IMR-90 (cell line): Measurements from ENCODE around the gene FGF6. TPM values are rescaled to one million over a fixed set of nuclear protein-coding genes. Genes with fewer than 3 reads are reported as not detected.

ENCODE experiments used
- ATAC-seq: fragments of 200-7000 bp; cut with Tn5 transposase; 2 replicates; pipeline ENCODE4 v1.9.1; 2020; ENCODE audit warnings: low read depth, mild to moderate bottlenecking, moderate library complexity
- BruUV-seq: library from RNA; stranded (reverse); fragments of 400-500 nt; replicated peaks from 2 replicates; lab custom pipeline; 2021; lab: Mats Ljungman, UMichigan
- CTCF ChIA-PET: fragments of 300-600 bp; formaldehyde crosslinking; extraction: SDS; loops from one replicate; lab custom pipeline; 2021; ENCODE audit warnings: antibody characterized with exemption; lab: Yijun Ruan, JAX
- POLR2A ChIA-PET: fragments of 300-600 bp; sonication (Branson Sonifier 250); formaldehyde crosslinking; loops from one replicate; lab custom pipeline; 2022; ENCODE audit warnings: antibody characterized with exemption; ENCODE audit not compliant: unreplicated experiment; lab: Charles Lee
- DNase-seq: peaks from one replicate; pipeline ENCODE4 v3.0.0; 2013
- H2AFZ ChIP-seq: replicated peaks from 2 replicates; pipeline ENCODE3; 2013; ENCODE audit warnings: low read length, mild to moderate bottlenecking; ENCODE audit not compliant: poor library complexity
- H2AK5ac ChIP-seq: 2 replicates; pipeline ENCODE4 v1.6.1; 2013; ENCODE audit warnings: low read depth, low read length, inconsistent platforms
- H2AK9ac ChIP-seq: replicated peaks from 2 replicates; pipeline ENCODE3; 2013; ENCODE audit warnings: mild to moderate bottlenecking, low read depth, low read length, moderate library complexity; ENCODE audit not compliant: poor library complexity
- H2BK120ac ChIP-seq: 2 replicates; pipeline ENCODE4 v1.6.1; 2013; ENCODE audit warnings: low read depth, low read length, inconsistent platforms
- H2BK15ac ChIP-seq: 3 replicates; pipeline ENCODE4 v1.6.1; 2013; ENCODE audit warnings: low read depth, low read length, inconsistent platforms
- H2BK20ac ChIP-seq: 2 replicates; pipeline ENCODE4 v1.6.1; 2013; ENCODE audit warnings: low read depth, mild to moderate bottlenecking, inconsistent platforms, low read length, moderate library complexity
- H2BK5ac ChIP-seq: 2 replicates; pipeline ENCODE4 v1.6.1; 2013; ENCODE audit warnings: mild to moderate bottlenecking, low read depth, low read length, inconsistent platforms; ENCODE audit not compliant: poor library complexity, severe bottlenecking
- H3K14ac ChIP-seq: replicated peaks from 2 replicates; pipeline ENCODE4 v1.6.1; 2013; ENCODE audit warnings: low read depth, low read length, inconsistent platforms
- H3K18ac ChIP-seq: 2 replicates; pipeline ENCODE4 v1.6.1; 2013; ENCODE audit warnings: low read depth, low read length, control low read depth
- H3K23ac ChIP-seq: 2 replicates; pipeline ENCODE4 v1.6.1; 2013; ENCODE audit warnings: low read depth, low read length, inconsistent platforms
- H3K27ac ChIP-seq: 2 replicates; pipeline ENCODE4 v1.5.1; 2013; ENCODE audit warnings: mild to moderate bottlenecking, control low read depth, low read length; ENCODE audit not compliant: insufficient read depth
- H3K27me3 ChIP-seq: 2 replicates; pipeline ENCODE4 v1.6.1; 2013; ENCODE audit warnings: low read length; ENCODE audit not compliant: control insufficient read depth, insufficient read depth
- H3K36me3 ChIP-seq: 2 replicates; pipeline ENCODE4 v1.6.1; 2013; ENCODE audit warnings: low read length, mixed read lengths; ENCODE audit not compliant: control insufficient read depth, insufficient read depth
- H3K4ac ChIP-seq: 2 replicates; pipeline ENCODE4 v1.6.1; 2013; ENCODE audit warnings: low read depth, low read length, inconsistent platforms
- H3K4me1 ChIP-seq: 2 replicates; pipeline ENCODE4 v1.6.1; 2013; ENCODE audit warnings: low read length, mixed read lengths; ENCODE audit not compliant: control insufficient read depth, insufficient read depth
- H3K4me2 ChIP-seq: 2 replicates; pipeline ENCODE4 v1.6.1; 2013; ENCODE audit warnings: low read depth, mild to moderate bottlenecking, control low read depth, low read length, moderate library complexity
- H3K4me3 ChIP-seq: 2 replicates; pipeline ENCODE4 v1.5.1; 2013; ENCODE audit warnings: low read depth, mild to moderate bottlenecking, control low read depth, low read length, moderate library complexity; ENCODE audit not compliant: insufficient read depth
- H3K56ac ChIP-seq: 2 replicates; pipeline ENCODE4 v1.6.1; 2013; ENCODE audit warnings: low read length, inconsistent platforms; ENCODE audit not compliant: insufficient read depth; ENCODE audit errors: extremely low read depth
- H3K79me1 ChIP-seq, 2 experiments: 2 replicates each; pipeline ENCODE4 v1.6.1; 2013; ENCODE audit warnings: low read length in 2 of 2, inconsistent platforms in 1 of 2, low read depth in 1 of 2
- H3K9ac ChIP-seq: 2 replicates; pipeline ENCODE4 v1.6.1; 2013; ENCODE audit warnings: low read depth, low read length, control low read depth
- H3K9me1 ChIP-seq: 2 replicates; pipeline ENCODE4 v1.6.1; 2013; ENCODE audit warnings: low read length, inconsistent platforms; ENCODE audit not compliant: insufficient read depth
- H3K9me3 ChIP-seq: 2 replicates; pipeline ENCODE4 v1.6.1; 2013; ENCODE audit warnings: low read length; ENCODE audit not compliant: control insufficient read depth, insufficient read depth
- H4K20me1 ChIP-seq: 2 replicates; pipeline ENCODE4 v1.6.1; 2013; ENCODE audit warnings: low read length, inconsistent platforms; ENCODE audit not compliant: insufficient read depth
- H4K5ac ChIP-seq: 2 replicates; pipeline ENCODE4 v1.6.1; 2013; ENCODE audit warnings: mild to moderate bottlenecking, low read depth, low read length, control low read depth
- H4K8ac ChIP-seq, 2 experiments: 2 replicates each; pipeline ENCODE4 v1.6.1; 2013; ENCODE audit warnings: low read depth in 2 of 2, low read length in 2 of 2, control low read depth in 1 of 2, inconsistent platforms in 1 of 2
- H4K91ac ChIP-seq: 2 replicates; pipeline ENCODE4 v1.6.1; 2013; ENCODE audit warnings: low read depth, low read length, inconsistent platforms; ENCODE audit not compliant: insufficient read depth
- BHLHE40 ChIP-seq: fragments of 150-350 bp; IDR thresholded peaks from 2 replicates; pipeline ENCODE4 v1.6.1; 2016; ENCODE audit warnings: mild to moderate bottlenecking, low read depth, low read length
- CEBPB ChIP-seq: IDR thresholded peaks from 2 replicates; pipeline ENCODE4 v1.6.1; 2012; ENCODE audit warnings: low read depth, low read length, improper control_type of control experiment
- CHD1 ChIP-seq: IDR thresholded peaks from 2 replicates; pipeline ENCODE4 v1.6.1; 2012; ENCODE audit warnings: low read depth, low read length, improper control_type of control experiment
- FOS ChIP-seq: fragments of 150-350 bp; IDR thresholded peaks from 2 replicates; pipeline ENCODE4 v1.6.1; 2016; ENCODE audit warnings: low read depth, low read length
- MAFK ChIP-seq: IDR thresholded peaks from 2 replicates; pipeline ENCODE4 v1.6.1; 2012; ENCODE audit warnings: low read depth, low read length, improper control_type of control experiment
- MAZ ChIP-seq: IDR thresholded peaks from 2 replicates; pipeline ENCODE4 v1.6.1; 2012; ENCODE audit warnings: low read depth, mild to moderate bottlenecking, low read length, improper control_type of control experiment, moderate library complexity, borderline replicate concordance
- MXI1 ChIP-seq: IDR thresholded peaks from 2 replicates; pipeline ENCODE4 v1.6.1; 2012; ENCODE audit warnings: low read depth, mild to moderate bottlenecking, low read length, moderate library complexity, borderline replicate concordance
- NFE2L2 ChIP-seq: fragments of 150-350 bp; IDR thresholded peaks from 2 replicates; pipeline ENCODE4 v1.6.1; 2016; ENCODE audit warnings: low read depth, mild to moderate bottlenecking, low read length
- POLR2A ChIP-seq: IDR thresholded peaks from 2 replicates; pipeline ENCODE4 v1.6.1; 2012; ENCODE audit warnings: mild to moderate bottlenecking, low read depth, low read length
- RAD21 ChIP-seq: IDR thresholded peaks from 2 replicates; pipeline ENCODE4 v1.6.1; 2012; ENCODE audit warnings: low read length, improper control_type of control experiment
- RCOR1 ChIP-seq: IDR thresholded peaks from 2 replicates; pipeline ENCODE4 v1.6.1; 2012; ENCODE audit warnings: mild to moderate bottlenecking, low read length, improper control_type of control experiment; ENCODE audit not compliant: insufficient replicate concordance
- RFX5 ChIP-seq: IDR thresholded peaks from 2 replicates; pipeline ENCODE4 v1.8.0; 2012; ENCODE audit warnings: low read depth, mild to moderate bottlenecking, low read length, moderate library complexity
- SMC3 ChIP-seq: fragments of 150-350 bp; IDR thresholded peaks from 2 replicates; pipeline ENCODE4 v1.6.1; 2016; ENCODE audit warnings: low read depth, mild to moderate bottlenecking, antibody characterized with exemption, low read length, moderate library complexity
- WGBS, 2 experiments: methylation state at CpG; one replicate each; pipeline versions ENCODE4 v1.1.5 to v1.1.7; 2013; ENCODE audit warnings: missing lambda C conversion rate in 2 of 2; ENCODE audit not compliant: insufficient read length in 1 of 2; ENCODE audit errors: extremely low coverage in 2 of 2; 5-methylcytosine and 5-hydroxymethylcytosine counted together
- dilution Hi-C: fragments of 300-500 bp; cut with HindIII; formaldehyde crosslinking; loops from one replicate; pipeline ENCODE4 v1.14.3; 2018; ENCODE audit warnings: low sequenced_read_pairs; ENCODE audit not compliant: unreplicated experiment
- in situ Hi-C: fragments of 300-500 bp; cut with MboI; formaldehyde crosslinking; loops from 3 replicates; pipeline ENCODE4 v1.14.3; 2019; ENCODE audit warnings: low sequenced_read_pairs, inconsistent platforms, mixed read lengths
- intact Hi-C: fragments of 100-400 bp; cut with micrococcal nuclease; formaldehyde crosslinking; loops from 2 replicates; pipeline ENCODE4 v1.10.0; 2022
- polyA plus RNA-seq, 3 experiments: library from polyadenylated mRNA; depleted of rRNA; stranded (reverse); fragments of >200 nt; gene quantifications; 2 replicates each; pipeline ENCODE4 v1.2.3, GENCODE V29; 2012; ENCODE audit warnings: low replicate concordance in 1 of 3
- total RNA-seq: library from RNA; depleted of rRNA; stranded (reverse); fragments of >200 nt; gene quantifications from 2 replicates; pipeline ENCODE4 v1.2.3, GENCODE V29; 2012
- TF ChIP-seq, protein P1 (sequence below): fragments of 150-350 bp; IDR thresholded peaks from 2 replicates; pipeline ENCODE4 v1.6.1; 2017; ENCODE audit warnings: mild to moderate bottlenecking, antibody characterized with exemption, low read length, low read depth
- TF ChIP-seq, protein P2 (sequence below): fragments of 150-350 bp; IDR thresholded peaks from 2 replicates; pipeline ENCODE4 v1.6.1; 2016; ENCODE audit warnings: low read depth, mild to moderate bottlenecking, low read length, moderate library complexity, borderline replicate concordance
- TF ChIP-seq, protein P3 (sequence below): conservative IDR thresholded peaks from 2 replicates; pipeline ENCODE4 v1.5.1; 2012; ENCODE audit warnings: mild to moderate bottlenecking, low read depth, low read length, improper control_type of control experiment

The FGF6 gene
- total and polyA plus RNA-seq, 2 of the 4 experiments (the other 2 are of a cell fraction): not detected

DNA sequence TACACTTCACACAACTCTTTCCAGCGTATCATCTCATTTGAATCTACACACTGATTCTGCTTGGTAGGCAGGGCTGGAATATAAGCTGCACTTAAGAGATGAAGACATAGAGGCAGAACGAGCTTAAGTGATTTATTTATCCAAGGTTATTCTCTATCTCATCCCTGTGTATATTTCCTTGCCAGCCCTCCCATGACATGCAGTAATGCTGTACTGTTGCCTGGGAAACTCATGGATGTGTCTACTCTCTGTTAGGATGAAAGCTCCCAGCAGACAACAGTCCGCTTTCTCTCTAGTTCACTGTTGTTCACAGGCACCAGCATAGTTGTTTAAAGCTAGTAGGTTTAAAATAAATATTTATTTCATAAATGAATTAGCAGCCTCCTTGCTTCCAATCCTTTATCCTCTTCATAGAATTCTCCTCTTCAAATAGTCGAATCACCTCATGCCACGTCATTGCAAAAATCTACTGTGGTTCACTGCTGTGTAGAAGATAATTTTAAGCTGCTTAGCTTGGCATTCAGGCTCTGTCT, 25.4 kb downstream of the FGF6 start:
- Histone ChIP-seq H3K23ac (no peak overlapping the region), H3K56ac (no peak overlapping the region), H3K79me1 (no peaks in the 10 kb centered on the region), H3K27ac (no peak overlapping the region), H3K4ac (no peak overlapping the region), H3K9ac (no peak overlapping the region), H3K27me3 (peaks cover 18% of the 10 kb centered on the region), H3K9me3 (no peaks in the 10 kb centered on the region), H4K91ac (no peak overlapping the region), H2AFZ (no peak overlapping the region), H2BK5ac (no peak overlapping the region), H2BK20ac (no peak overlapping the region), H3K4me1 (no peaks in the 10 kb centered on the region), H3K36me3 (no peaks in the 10 kb centered on the region), H2BK15ac (no peak overlapping the region), H3K9me1 (no peaks in the 10 kb centered on the region), H4K8ac (no peak overlapping the region), H4K20me1 (no peaks in the 10 kb centered on the region), H2BK120ac (no peak overlapping the region), H3K14ac (no peak overlapping the region), H2AK9ac (no peak overlapping the region), H3K4me3 (no peak overlapping the region), H2AK5ac (no peak overlapping the region), H3K4me2 (no peak overlapping the region), H3K18ac (no peak overlapping the region), H4K5ac (no peak overlapping the region)
- in situ Hi-C loops (no loop called here), dilution Hi-C loops (no loop called here), intact Hi-C loops (loop anchor here (2.0 to 5.0 kb wide), 2 partner anchors 113 to 337 kb away; no protein-coding TSS in a partner anchor)
- TF ChIP-seq RAD21 (no peak), MXI1 (no peak), BHLHE40 (no peak), MAFK (no peak), MAZ (no peak), SMC3 (no peak), RCOR1 (no peak), NFE2L2 (no peak), FOS (no peak), CEBPB (no peak), CHD1 (no peak), RFX5 (no peak), POLR2A (no peak)
- TF ChIP-seq, protein P1, sequence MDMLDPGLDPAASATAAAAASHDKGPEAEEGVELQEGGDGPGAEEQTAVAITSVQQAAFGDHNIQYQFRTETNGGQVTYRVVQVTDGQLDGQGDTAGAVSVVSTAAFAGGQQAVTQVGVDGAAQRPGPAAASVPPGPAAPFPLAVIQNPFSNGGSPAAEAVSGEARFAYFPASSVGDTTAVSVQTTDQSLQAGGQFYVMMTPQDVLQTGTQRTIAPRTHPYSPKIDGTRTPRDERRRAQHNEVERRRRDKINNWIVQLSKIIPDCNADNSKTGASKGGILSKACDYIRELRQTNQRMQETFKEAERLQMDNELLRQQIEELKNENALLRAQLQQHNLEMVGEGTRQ: no peak
- TF ChIP-seq, protein P2, sequence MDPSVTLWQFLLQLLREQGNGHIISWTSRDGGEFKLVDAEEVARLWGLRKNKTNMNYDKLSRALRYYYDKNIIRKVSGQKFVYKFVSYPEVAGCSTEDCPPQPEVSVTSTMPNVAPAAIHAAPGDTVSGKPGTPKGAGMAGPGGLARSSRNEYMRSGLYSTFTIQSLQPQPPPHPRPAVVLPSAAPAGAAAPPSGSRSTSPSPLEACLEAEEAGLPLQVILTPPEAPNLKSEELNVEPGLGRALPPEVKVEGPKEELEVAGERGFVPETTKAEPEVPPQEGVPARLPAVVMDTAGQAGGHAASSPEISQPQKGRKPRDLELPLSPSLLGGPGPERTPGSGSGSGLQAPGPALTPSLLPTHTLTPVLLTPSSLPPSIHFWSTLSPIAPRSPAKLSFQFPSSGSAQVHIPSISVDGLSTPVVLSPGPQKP: no peak
- TF ChIP-seq, protein P3, sequence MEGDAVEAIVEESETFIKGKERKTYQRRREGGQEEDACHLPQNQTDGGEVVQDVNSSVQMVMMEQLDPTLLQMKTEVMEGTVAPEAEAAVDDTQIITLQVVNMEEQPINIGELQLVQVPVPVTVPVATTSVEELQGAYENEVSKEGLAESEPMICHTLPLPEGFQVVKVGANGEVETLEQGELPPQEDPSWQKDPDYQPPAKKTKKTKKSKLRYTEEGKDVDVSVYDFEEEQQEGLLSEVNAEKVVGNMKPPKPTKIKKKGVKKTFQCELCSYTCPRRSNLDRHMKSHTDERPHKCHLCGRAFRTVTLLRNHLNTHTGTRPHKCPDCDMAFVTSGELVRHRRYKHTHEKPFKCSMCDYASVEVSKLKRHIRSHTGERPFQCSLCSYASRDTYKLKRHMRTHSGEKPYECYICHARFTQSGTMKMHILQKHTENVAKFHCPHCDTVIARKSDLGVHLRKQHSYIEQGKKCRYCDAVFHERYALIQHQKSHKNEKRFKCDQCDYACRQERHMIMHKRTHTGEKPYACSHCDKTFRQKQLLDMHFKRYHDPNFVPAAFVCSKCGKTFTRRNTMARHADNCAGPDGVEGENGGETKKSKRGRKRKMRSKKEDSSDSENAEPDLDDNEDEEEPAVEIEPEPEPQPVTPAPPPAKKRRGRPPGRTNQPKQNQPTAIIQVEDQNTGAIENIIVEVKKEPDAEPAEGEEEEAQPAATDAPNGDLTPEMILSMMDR: no peak
- no CpG with 5 or more reads among the region's 5 CpGs for WGBS, 2 experiments
- DNase-seq (no peak), ATAC-seq (no peak)
- BruUV-seq: no TSS peak
- CTCF ChIA-PET: no interaction called here
- POLR2A ChIA-PET: no interaction called here
